D721Med (cell line): ENCODE measurements around the gene GLIS1.

Experiments used
- DNase-seq: peaks from one replicate; pipeline ENCODE4 v3.0.0; 2011; ENCODE audit warnings: low spot score; ENCODE audit not compliant: insufficient read length
- FAIRE-seq: peaks from 2 replicates; lab custom pipeline; 2011; peaks lifted over from hg19 to GRCh38; lab: Jason Lieb, UNC
- TF ChIP-seq, protein P1 (sequence below): IDR thresholded peaks from 2 replicates; pipeline ENCODE4 v1.5.1; 2012; ENCODE audit warnings: mild to moderate bottlenecking, control low read depth; ENCODE audit not compliant: insufficient read depth; ENCODE audit errors: missing control alignments

The GLIS1 gene

DNA sequence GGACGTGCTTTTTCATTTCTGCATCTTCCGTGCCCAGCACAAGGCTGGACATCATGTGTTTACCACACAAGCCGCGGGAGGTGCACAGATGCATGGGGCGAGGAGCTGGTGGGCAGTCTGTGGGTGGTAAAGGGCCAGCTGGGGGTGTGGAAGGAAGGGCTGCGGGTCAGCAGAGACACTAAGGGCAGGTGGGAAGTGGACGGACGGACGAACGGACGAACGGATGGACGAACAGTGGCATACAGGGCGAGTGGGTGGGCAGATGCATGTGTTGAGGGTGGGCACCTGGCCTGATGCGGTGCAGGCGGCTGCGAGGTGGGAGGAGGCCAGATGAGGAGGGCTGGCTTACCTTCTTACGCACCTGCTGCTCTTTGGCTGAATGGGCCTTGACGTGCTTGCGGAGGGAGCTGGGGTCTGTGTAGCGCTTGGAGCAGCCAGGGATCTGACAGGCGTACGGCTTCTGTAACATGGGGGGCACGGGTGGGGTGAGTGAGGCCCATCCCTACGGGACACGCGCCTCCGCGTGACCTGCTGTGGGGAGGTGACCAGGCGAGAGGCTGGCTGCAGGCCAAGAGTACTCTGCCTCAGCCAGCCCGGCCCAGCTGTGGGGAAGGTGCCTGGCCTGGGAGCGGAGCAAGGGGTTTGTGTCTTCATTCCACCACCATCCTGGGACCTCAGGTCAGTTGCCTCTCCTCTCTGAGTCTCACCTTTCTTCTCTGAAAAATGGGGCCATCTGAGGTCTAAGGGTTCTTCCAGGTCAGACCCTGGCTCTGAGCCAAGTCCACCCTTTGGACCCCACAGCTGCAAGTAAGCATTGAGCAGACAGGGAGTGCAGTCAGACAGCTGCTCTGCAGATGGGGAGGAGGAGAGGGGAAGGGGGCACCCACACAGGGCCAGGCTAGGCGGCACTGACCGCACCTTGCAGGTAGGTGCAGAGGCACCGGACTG, 214.3 kb downstream of the GLIS1 start:
- TF ChIP-seq, protein P1, sequence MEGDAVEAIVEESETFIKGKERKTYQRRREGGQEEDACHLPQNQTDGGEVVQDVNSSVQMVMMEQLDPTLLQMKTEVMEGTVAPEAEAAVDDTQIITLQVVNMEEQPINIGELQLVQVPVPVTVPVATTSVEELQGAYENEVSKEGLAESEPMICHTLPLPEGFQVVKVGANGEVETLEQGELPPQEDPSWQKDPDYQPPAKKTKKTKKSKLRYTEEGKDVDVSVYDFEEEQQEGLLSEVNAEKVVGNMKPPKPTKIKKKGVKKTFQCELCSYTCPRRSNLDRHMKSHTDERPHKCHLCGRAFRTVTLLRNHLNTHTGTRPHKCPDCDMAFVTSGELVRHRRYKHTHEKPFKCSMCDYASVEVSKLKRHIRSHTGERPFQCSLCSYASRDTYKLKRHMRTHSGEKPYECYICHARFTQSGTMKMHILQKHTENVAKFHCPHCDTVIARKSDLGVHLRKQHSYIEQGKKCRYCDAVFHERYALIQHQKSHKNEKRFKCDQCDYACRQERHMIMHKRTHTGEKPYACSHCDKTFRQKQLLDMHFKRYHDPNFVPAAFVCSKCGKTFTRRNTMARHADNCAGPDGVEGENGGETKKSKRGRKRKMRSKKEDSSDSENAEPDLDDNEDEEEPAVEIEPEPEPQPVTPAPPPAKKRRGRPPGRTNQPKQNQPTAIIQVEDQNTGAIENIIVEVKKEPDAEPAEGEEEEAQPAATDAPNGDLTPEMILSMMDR = no peak
- FAIRE-seq = no peak
- no peak for DNase-seq

GRCh38 chr1:53521924-53522552, 216.9 kb downstream of the GLIS1 start:
- no peak for FAIRE-seq
- DNase-seq = no peak
- TF ChIP-seq, protein P1 = no peak

DNA sequence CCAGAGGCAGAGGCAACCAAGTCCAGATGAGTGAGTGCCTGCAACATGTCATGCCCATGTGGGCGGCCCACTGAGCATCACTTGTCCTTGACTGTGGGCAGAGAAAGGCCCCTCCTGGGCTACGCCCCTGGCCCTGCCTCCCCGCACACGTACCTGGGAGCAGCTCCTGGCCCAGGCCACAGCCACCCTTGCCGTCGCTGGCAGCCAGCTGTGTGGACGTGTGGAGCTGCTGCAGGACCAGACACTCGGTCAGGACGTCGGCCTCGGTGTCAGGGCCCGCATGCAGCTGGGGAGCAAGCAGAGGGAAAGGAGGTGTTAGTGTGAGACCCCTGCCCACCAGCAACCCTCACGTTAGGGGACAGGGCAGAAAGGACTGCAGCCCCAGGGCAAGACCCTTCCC, 218.5 kb downstream of the GLIS1 start:
- TF ChIP-seq, protein P1 = no peak
- FAIRE-seq = no peak
- no peak for DNase-seq

DNA sequence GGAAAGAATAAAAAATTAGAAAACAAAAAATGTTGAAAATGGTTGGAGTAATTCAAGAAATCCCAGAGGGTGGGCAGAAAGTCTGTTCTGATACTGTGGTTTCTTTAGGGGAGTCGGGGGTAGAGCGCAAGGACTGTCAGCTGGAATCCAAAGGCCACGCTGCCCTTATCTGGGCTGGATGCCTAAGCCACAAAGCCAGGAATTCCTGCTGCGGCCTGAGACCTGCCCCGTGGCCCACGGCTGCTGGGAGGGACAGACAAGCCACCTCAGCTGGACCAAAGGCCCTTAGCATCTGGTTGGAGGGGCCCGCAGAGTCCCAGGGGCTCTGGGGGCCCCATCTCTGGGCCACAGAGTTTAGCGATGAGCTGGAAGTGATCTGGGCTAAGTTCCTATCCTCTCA, 219.5 kb downstream of the GLIS1 start:
- TF ChIP-seq, protein P1 = no peak
- no peak for FAIRE-seq
- DNase-seq = no peak

GRCh38 chr1:53518775-53519174, 220.2 kb downstream of the GLIS1 start:
- DNase-seq (no peak), FAIRE-seq (no peak)
- TF ChIP-seq, protein P1 = no peak

DNA sequence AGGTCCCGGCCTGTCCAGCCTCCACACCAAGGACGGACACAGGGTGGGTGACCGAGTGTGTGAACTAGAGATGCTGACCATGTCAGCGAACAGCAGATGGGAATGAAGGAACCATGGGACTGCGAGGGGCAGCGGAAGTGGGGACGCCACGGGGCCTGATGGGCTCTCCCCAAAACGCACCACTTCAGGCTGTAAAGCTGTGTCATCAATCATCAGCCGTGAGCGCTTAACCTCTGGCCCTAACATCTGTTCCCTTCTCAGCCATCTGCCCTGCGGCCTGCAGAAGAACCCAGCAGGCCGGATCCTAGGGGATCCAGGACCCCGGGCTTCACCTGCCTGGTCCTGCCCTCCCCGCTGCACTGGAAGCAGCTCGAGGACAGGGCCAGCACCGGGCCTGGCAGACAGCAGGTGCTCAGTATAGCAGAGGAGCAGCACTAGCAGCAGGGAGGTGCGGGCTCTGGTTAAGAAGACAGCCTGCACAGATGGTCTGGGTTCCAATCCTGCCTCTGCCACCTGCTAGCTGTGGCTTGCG, 221.1 kb downstream of the GLIS1 start:
- DNase-seq = no peak
- TF ChIP-seq, protein P1 = no peak

DNA sequence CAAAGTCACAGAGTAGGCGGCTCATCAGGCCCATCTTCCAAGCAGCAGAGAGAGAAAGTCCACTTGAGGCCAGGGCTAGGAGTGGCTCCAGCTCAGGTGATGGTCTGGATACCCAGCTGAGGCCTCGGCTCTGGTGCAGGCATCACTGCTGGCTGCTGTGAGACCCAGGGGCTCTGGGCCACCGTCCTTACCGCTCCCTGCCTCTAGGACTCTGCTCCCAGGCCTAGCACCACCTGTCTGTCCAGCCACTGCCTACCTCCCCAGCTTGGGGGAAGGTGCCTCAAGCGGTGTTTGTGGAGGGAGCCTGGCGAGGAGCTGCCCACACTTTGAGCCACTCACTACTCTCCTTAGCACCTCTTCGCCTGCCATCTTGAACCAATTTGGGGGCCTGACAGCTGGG, 221.9 kb downstream of the GLIS1 start:
- FAIRE-seq (no peak), DNase-seq (no peak)
- TF ChIP-seq, protein P1 = no peak

More for the DNA sequence above, 221.1 kb downstream of the GLIS1 start:
- no peak for FAIRE-seq
